HG03135 (cell line): Measurements from ENCODE around the gene ATF6.

Experiments used
- ATAC-seq: cut with Tn5 transposase; IDR thresholded peaks from one replicate; pipeline ENCODE4 v1.9.1; 2021; ENCODE audit warnings: mild to moderate bottlenecking, moderate library complexity; ENCODE audit not compliant: unreplicated experiment

Gene ATF6

GRCh38 chr1:161989108-161989507 is 223.0 kb downstream of the ATF6 start:
- no peak for ATAC-seq

GRCh38 chr1:161989786-161990185 is 223.7 kb downstream of the ATF6 start:
- no peak for ATAC-seq

GRCh38 chr1:161993576-161993975 is 227.5 kb downstream of the ATF6 start:
- ATAC-seq: no peak

- no peak for ATAC-seq
Observed at GRCh38 chr1:161994175-161994668, 228.1 kb downstream of the ATF6 start.

GRCh38 chr1:161997152-161997551 is 231.0 kb downstream of the ATF6 start:
- no peak for ATAC-seq

GRCh38 chr1:161998811-161999210 is 232.7 kb downstream of the ATF6 start:
- no peak for ATAC-seq

- ATAC-seq: no peak
Observed at GRCh38 chr1:161999301-162000052, 233.4 kb downstream of the ATF6 start.

- no peak for ATAC-seq
Observed at GRCh38 chr1:162000053-162000420, 233.9 kb downstream of the ATF6 start.

GRCh38 chr1:162003061-162003829 is 237.1 kb downstream of the ATF6 start:
- no peak for ATAC-seq

- ATAC-seq: no peak
Observed at GRCh38 chr1:162003830-162004215, 237.7 kb downstream of the ATF6 start.

- ATAC-seq: no peak
Observed at GRCh38 chr1:162004441-162004950, 238.4 kb downstream of the ATF6 start.

- ATAC-seq: no peak
Observed at GRCh38 chr1:162006081-162006480, 240.0 kb downstream of the ATF6 start.

- no peak for ATAC-seq
Observed at GRCh38 chr1:162007466-162007865, 241.3 kb downstream of the ATF6 start.

GRCh38 chr1:162008799-162009198 is 242.7 kb downstream of the ATF6 start:
- no peak for ATAC-seq

GRCh38 chr1:162009501-162010174 is 243.5 kb downstream of the ATF6 start:
- ATAC-seq: no peak

- no peak for ATAC-seq
Observed at GRCh38 chr1:162010175-162010506, 244.0 kb downstream of the ATF6 start.

GRCh38 chr1:162011337-162012012 is 245.4 kb downstream of the ATF6 start:
- ATAC-seq: no peak

GRCh38 chr1:162013289-162013688 is 247.2 kb downstream of the ATF6 start:
- no peak for ATAC-seq
